Neural cell (in vitro differentiated cells): ENCODE data around the gene CCNA2. TPM values are rescaled to one million over a fixed set of nuclear protein-coding genes. Genes with fewer than 3 reads are reported as not detected.

ENCODE experiments used
- H2AFZ ChIP-seq: fragments of 200-600, 300-800 bp; sonication (generic), shearing (Covaris generic); 2 replicates; pipeline ENCODE4 v1.6.0; 2014; ENCODE audit warnings: low read depth, mild to moderate bottlenecking, antibody characterized with exemption, low read length, moderate library complexity
- H3F3A ChIP-seq: fragments of 200-600 bp; shearing (Covaris generic); 2 replicates; pipeline ENCODE4 v1.6.1; 2016; ENCODE audit warnings: mild to moderate bottlenecking, moderate library complexity, mixed read lengths, antibody characterized with exemption, low read length; ENCODE audit not compliant: insufficient read depth, poor library complexity, severe bottlenecking
- H3K27ac ChIP-seq: fragments of 200-600, 300-800 bp; sonication (generic), shearing (Covaris generic); 2 replicates; pipeline ENCODE4 v1.5.1; 2014; ENCODE audit warnings: mild to moderate bottlenecking, low read length, moderate library complexity
- H3K27me3 ChIP-seq: fragments of 300-800, 200-600 bp; sonication (generic), shearing (Covaris generic); 2 replicates; pipeline ENCODE4 v1.6.0; 2014; ENCODE audit warnings: mild to moderate bottlenecking, low read depth, low read length, moderate library complexity; ENCODE audit not compliant: insufficient read depth
- H3K36me3 ChIP-seq: fragments of 300-800, 200-600 bp; sonication (generic), shearing (Covaris generic); 2 replicates; pipeline ENCODE4 v1.5.1; 2014; ENCODE audit warnings: mild to moderate bottlenecking, antibody characterized with exemption, low read length, moderate library complexity; ENCODE audit not compliant: insufficient read depth
- H3K4me2 ChIP-seq: fragments of 300-800, 200-600 bp; sonication (generic), shearing (Covaris generic); 2 replicates; pipeline ENCODE4 v1.6.0; 2014; ENCODE audit warnings: mild to moderate bottlenecking, low read length
- H3K4me3 ChIP-seq: fragments of 300-800, 200-600 bp; sonication (generic), shearing (Covaris generic); 2 replicates; pipeline ENCODE4 v1.5.1; 2014; ENCODE audit warnings: mild to moderate bottlenecking, low read length, moderate library complexity
- H3K79me2 ChIP-seq: fragments of 200-600 bp; shearing (Covaris generic); replicated peaks from 2 replicates; pipeline ENCODE4 v1.6.0; 2014; ENCODE audit warnings: mild to moderate bottlenecking, low read length, moderate library complexity; ENCODE audit not compliant: insufficient read depth
- H3K9ac ChIP-seq: fragments of 300-800, 200-600 bp; sonication (generic), shearing (Covaris generic); 2 replicates; pipeline ENCODE4 v1.6.1; 2016; ENCODE audit warnings: mild to moderate bottlenecking, low read length, mixed read lengths
- H3K9me2 ChIP-seq: fragments of 200-600 bp; shearing (Covaris generic); 2 replicates; pipeline ENCODE4 v1.6.1; 2016; ENCODE audit warnings: mild to moderate bottlenecking, low read length, mixed read lengths; ENCODE audit not compliant: insufficient read depth
- H3K9me3 ChIP-seq: fragments of 200-600, 300-800 bp; sonication (generic), shearing (Covaris generic); 2 replicates; pipeline ENCODE4 v1.6.1; 2016; ENCODE audit warnings: mild to moderate bottlenecking, mixed run types, low read length, moderate library complexity, mixed read lengths
- H4K20me1 ChIP-seq: fragments of 200-600 bp; shearing (Covaris generic); 2 replicates; pipeline ENCODE4 v1.6.1; 2016; ENCODE audit warnings: mild to moderate bottlenecking, mixed run types; ENCODE audit not compliant: insufficient read depth
- CTCF ChIP-seq: fragments of 450-650 bp; IDR thresholded peaks from 2 replicates; pipeline ENCODE4 v1.5.1; 2014; ENCODE audit warnings: antibody characterized with exemption, mild to moderate bottlenecking, moderate library complexity; ENCODE audit not compliant: poor library complexity, severe bottlenecking
- EP300 ChIP-seq: fragments of 450-650 bp; conservative IDR thresholded peaks from 2 replicates; pipeline ENCODE4 v1.6.1; 2014; ENCODE audit warnings: antibody characterized with exemption, mild to moderate bottlenecking, moderate library complexity; ENCODE audit not compliant: poor library complexity, severe bottlenecking
- EZH2 ChIP-seq: fragments of 200-600, 300-800 bp; shearing (Covaris generic), sonication (generic); IDR thresholded peaks from 2 replicates; pipeline ENCODE4 v1.6.1; 2014; ENCODE audit warnings: antibody characterized with exemption, low read length, borderline replicate concordance, mild to moderate bottlenecking; ENCODE audit not compliant: insufficient read depth, poor library complexity, severe bottlenecking
- MXI1 ChIP-seq: fragments of 450-650 bp; conservative IDR thresholded peaks from 2 replicates; pipeline ENCODE4 v1.6.1; 2014; ENCODE audit warnings: antibody characterized with exemption, mild to moderate bottlenecking; ENCODE audit not compliant: poor library complexity, severe bottlenecking
- POLR2AphosphoS5 ChIP-seq: IDR thresholded peaks from 2 replicates; pipeline ENCODE4 v1.6.1; 2012
- RAD21 ChIP-seq: fragments of 450-650 bp; conservative IDR thresholded peaks from 2 replicates; pipeline ENCODE4 v1.6.1; 2014; ENCODE audit warnings: antibody characterized with exemption, mild to moderate bottlenecking, moderate library complexity
- REST ChIP-seq: IDR thresholded peaks from 2 replicates; pipeline ENCODE4 v1.6.1; 2012; ENCODE audit warnings: borderline replicate concordance
- SMC3 ChIP-seq: fragments of 450-650 bp; conservative IDR thresholded peaks from 2 replicates; pipeline ENCODE4 v1.6.1; 2014; ENCODE audit warnings: antibody characterized with exemption, mild to moderate bottlenecking, moderate library complexity; ENCODE audit not compliant: poor library complexity
- TAF1 ChIP-seq: IDR thresholded peaks from 2 replicates; pipeline ENCODE4 v1.6.1; 2012; ENCODE audit warnings: low read depth
- polyA plus RNA-seq: library from polyadenylated mRNA; depleted of rRNA; stranded (reverse); fragments of >200 nt; gene quantifications from 2 replicates; pipeline ENCODE4 v1.2.3, GENCODE V29; 2014

CCNA2 gene
- polyA plus RNA-seq, 1 donor from 2014 or later: 7.5 TPM

GRCh38 chr4:121776610-121777401, 46.9 kb downstream of the CCNA2 start:
- H2AFZ ChIP-seq: no peak overlapping the region

GRCh38 chr4:121773883-121774282, 49.8 kb downstream of the CCNA2 start:
- no peak overlapping the region for H3K27ac ChIP-seq
- no peak overlapping the region for H3K9ac ChIP-seq
- TF ChIP-seq REST: no peak
- no peak for TF ChIP-seq TAF1
- no peak for TF ChIP-seq EZH2
- no peak for TF ChIP-seq RAD21
- no peak for TF ChIP-seq CTCF
- no peak for TF ChIP-seq EP300
- no peak for TF ChIP-seq MXI1
- TF ChIP-seq SMC3: no peak
- TF ChIP-seq POLR2AphosphoS5: no peak
- H2AFZ ChIP-seq: no peak overlapping the region
- H3K9me3 ChIP-seq: no peaks in the 10 kb centered on the region
- no peak overlapping the region for H3K4me2 ChIP-seq
- H3K36me3 ChIP-seq: no peaks in the 10 kb centered on the region
- no peak overlapping the region for H3K4me3 ChIP-seq
- H3K79me2 ChIP-seq: no peaks in the 10 kb centered on the region
- H3F3A ChIP-seq: no peaks in the 10 kb centered on the region
- H3K9me2 ChIP-seq: no peaks in the 10 kb centered on the region
- no peaks in the 10 kb centered on the region for H3K27me3 ChIP-seq
- H4K20me1 ChIP-seq: no peaks in the 10 kb centered on the region

More at GRCh38 chr4:121776610-121777401, 46.9 kb downstream of the CCNA2 start:
- Histone ChIP-seq H3K27ac (no peak overlapping the region), H3K27me3 (no peaks in the 10 kb centered on the region), H3K4me2 (no peak overlapping the region), H4K20me1 (no peaks in the 10 kb centered on the region), H3K9ac (no peak overlapping the region), H3K9me3 (no peaks in the 10 kb centered on the region), H3K4me3 (no peak overlapping the region), H3K79me2 (no peaks in the 10 kb centered on the region), H3K9me2 (no peaks in the 10 kb centered on the region), H3F3A (no peaks in the 10 kb centered on the region), H3K36me3 (no peaks in the 10 kb centered on the region)
- TF ChIP-seq EP300 (no peak), EZH2 (no peak)
